PC-9 (cell line): ENCODE data around the gene TSHR. TPM values are rescaled to one million over a fixed set of nuclear protein-coding genes. Genes with fewer than 3 reads are reported as not detected.

Experiments
- BruUV-seq: library from RNA; stranded (reverse); fragments of 400-500 nt; replicated peaks from 2 replicates; lab custom pipeline; 2021; lab: Mats Ljungman, UMichigan
- CTCF ChIA-PET: fragments of 300-600 bp; sonication (Branson Sonifier 250); formaldehyde crosslinking; loops from one replicate; lab custom pipeline; 2022; ENCODE audit warnings: antibody characterized with exemption; lab: Charles Lee
- POLR2A ChIA-PET: fragments of 300-600 bp; sonication (Branson Sonifier 250); formaldehyde crosslinking; loops from one replicate; lab custom pipeline; 2022; ENCODE audit warnings: antibody characterized with exemption; ENCODE audit not compliant: unreplicated experiment; lab: Charles Lee
- DNase-seq, 2 experiments: peaks; one replicate each; pipeline versions ENCODE4 v3.0.0 to v3.0.0-alpha.2; 2015 to 2022; ENCODE audit warnings: mixed read lengths in 1 of 2
- H2AFZ ChIP-seq: fragments of 200-600 bp; sonication (generic); 2 replicates; pipeline ENCODE4 v1.8.1; 2017; ENCODE audit warnings: antibody characterized with exemption
- H3F3A ChIP-seq: fragments of 200-600 bp; sonication (generic); 2 replicates; pipeline ENCODE4 v1.8.1; 2017; ENCODE audit warnings: antibody characterized with exemption, mild to moderate bottlenecking, low read depth; ENCODE audit not compliant: insufficient read depth
- H3K27ac ChIP-seq: fragments of 200-600 bp; sonication (generic); 2 replicates; pipeline ENCODE4 v1.6.1; 2016; ENCODE audit warnings: mixed run types
- H3K27me3 ChIP-seq: fragments of 200-600 bp; sonication (generic); 2 replicates; pipeline ENCODE4 v1.6.1; 2016; ENCODE audit warnings: low read depth, mixed run types; ENCODE audit not compliant: insufficient read depth
- H3K36me3 ChIP-seq: fragments of 200-600 bp; sonication (generic); 2 replicates; pipeline ENCODE4 v1.6.1; 2016; ENCODE audit warnings: low read depth, mixed run types
- H3K4me1 ChIP-seq: fragments of 200-600 bp; sonication (generic); replicated peaks from 2 replicates; pipeline ENCODE4 v1.6.1; 2016; ENCODE audit warnings: mixed run types; ENCODE audit not compliant: insufficient read depth
- H3K4me2 ChIP-seq: fragments of 200-600 bp; sonication (generic); 2 replicates; pipeline ENCODE4 v1.6.1; 2017; ENCODE audit warnings: mixed run types
- H3K4me3 ChIP-seq: fragments of 200-600 bp; sonication (generic); 2 replicates; pipeline ENCODE4 v1.6.1; 2016; ENCODE audit warnings: mixed run types
- H3K79me2 ChIP-seq: fragments of 200-600 bp; sonication (generic); 2 replicates; pipeline ENCODE4 v1.6.1; 2017; ENCODE audit warnings: low read depth, mixed run types
- H3K9me2 ChIP-seq: fragments of 200-600 bp; sonication (generic); 2 replicates; pipeline ENCODE4 v1.8.1; 2017; ENCODE audit warnings: mild to moderate bottlenecking; ENCODE audit not compliant: insufficient read depth
- H3K9me3 ChIP-seq: fragments of 200-600 bp; sonication (generic); 2 replicates; pipeline ENCODE4 v1.8.1; 2016; ENCODE audit warnings: low read depth; ENCODE audit not compliant: insufficient read depth
- H4K20me1 ChIP-seq: fragments of 200-600 bp; sonication (generic); 2 replicates; pipeline ENCODE4 v1.8.1; 2017; ENCODE audit not compliant: insufficient read depth
- CTCF ChIP-seq: fragments of 200-600 bp; sonication (generic); conservative IDR thresholded peaks from 2 replicates; pipeline ENCODE4 v1.6.1; 2017; ENCODE audit warnings: mixed run types, antibody characterized with exemption, mild to moderate bottlenecking, moderate library complexity
- EZH2 ChIP-seq: fragments of 200-600 bp; sonication (generic); IDR thresholded peaks from 2 replicates; pipeline ENCODE4 v1.8.0; 2017; ENCODE audit warnings: antibody characterized with exemption, low read depth
- intact Hi-C: fragments of 100-400 bp; cut with micrococcal nuclease; formaldehyde crosslinking; loops from one replicate; pipeline ENCODE4 v1.10.0; 2022; ENCODE audit not compliant: unreplicated experiment
- total RNA-seq: library from RNA; stranded (reverse); gene quantifications from 2 replicates; pipeline ENCODE4 v1.2.3, GENCODE V29; 2021

TSHR gene
- total RNA-seq, 1 experiment from 2014 or later: not detected

- no peak for DNase-seq
- no peak for TF ChIP-seq EZH2
- no peak for TF ChIP-seq CTCF
- CTCF ChIA-PET: no interaction called here
- Histone ChIP-seq H3K36me3 (no peaks in the 10 kb centered on the region), H3K27me3 (no peaks in the 10 kb centered on the region), H3K4me1 (peaks cover 7% of the 10 kb centered on the region; the same call in 1 of the 2 replicates), H3K4me3 (no peak overlapping the region), H3K4me2 (no peak overlapping the region), H2AFZ (no peak overlapping the region), H3K79me2 (no peaks in the 10 kb centered on the region), H3K9me3 (no peaks in the 10 kb centered on the region), H3K9me2 (no peaks in the 10 kb centered on the region), H3F3A (no peaks in the 10 kb centered on the region), H4K20me1 (no peaks in the 10 kb centered on the region), H3K27ac (no peak overlapping the region)
- no TSS peak for BruUV-seq
- POLR2A ChIA-PET: no interaction called here
- intact Hi-C loops: loop anchor here (10.0 kb wide), 1 partner anchor 1168 kb away; no protein-coding TSS in a partner anchor
These were observed 27.3 kb downstream of the TSHR start for GRCh38 chr14:80982711-80983110.

DNA sequence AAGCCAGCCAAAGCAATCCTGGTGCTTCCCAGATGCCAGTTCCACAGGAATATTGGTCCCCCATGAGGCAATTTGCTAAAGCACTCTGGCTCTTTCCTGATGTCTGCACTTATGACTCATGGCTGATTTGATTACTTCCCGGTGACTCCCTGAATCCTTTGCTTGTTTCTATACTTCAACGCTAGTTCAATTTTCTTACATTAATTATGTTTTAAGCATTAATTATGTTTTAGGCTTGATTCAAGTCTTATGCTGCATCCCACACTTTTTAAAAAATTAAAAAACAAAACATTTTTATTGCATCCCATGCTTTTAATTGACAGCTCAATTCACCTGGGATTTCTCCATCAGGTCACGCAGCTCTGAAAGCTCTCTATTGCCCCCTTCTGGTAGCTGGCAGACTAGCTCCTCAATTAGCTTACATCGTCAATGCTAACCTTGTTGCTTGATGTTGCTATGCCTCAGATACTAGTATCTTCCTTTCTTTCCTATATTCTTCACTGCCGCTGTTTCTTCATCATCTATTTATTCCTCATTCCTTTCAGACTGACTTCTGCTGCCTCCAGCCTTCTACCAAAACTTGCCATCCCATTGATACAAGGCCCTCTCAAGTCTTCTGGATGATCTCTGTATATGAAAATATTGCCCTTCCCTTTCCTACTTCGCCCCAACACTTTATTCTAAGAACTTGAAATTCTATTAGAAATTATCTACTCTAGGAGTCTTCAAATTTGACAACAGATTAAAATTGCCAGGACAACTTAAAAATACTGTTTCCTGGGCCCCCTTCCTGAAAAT is 32.0 kb downstream of the TSHR start:
- no peaks in the 10 kb centered on the region for H3K9me3 ChIP-seq
- H3K27me3 ChIP-seq: peaks cover 10% of the 10 kb centered on the region; the same call in 1 of the 2 replicates
- no peaks in the 10 kb centered on the region for H4K20me1 ChIP-seq
- no peak overlapping the region for H3K27ac ChIP-seq
- H3K4me2 ChIP-seq: peak overlapping the region; percentile 47
- POLR2A ChIA-PET: interaction anchor here (0.6 to 0.7 kb wide), 2 partner anchors 13 to 61 kb away, joined by 3 to 4 read pairs; no protein-coding TSS in a partner anchor
- no peaks in the 10 kb centered on the region for H3K79me2 ChIP-seq
- H3K9me2 ChIP-seq: no peaks in the 10 kb centered on the region
- CTCF ChIA-PET: interaction anchor here (0.6 to 1.9 kb wide), 8 partner anchors 9 to 931 kb away, joined by 3 to 16 read pairs (median 4); partner anchors contain the start of genes CEP128 and TSHR
- H3K36me3 ChIP-seq: no peaks in the 10 kb centered on the region
- H2AFZ ChIP-seq: 0 out of 2 replicates have a peak overlapping the region, but pooled peaks have one; percentile 4
- intact Hi-C loops: loop anchor here (1.0 to 10.0 kb wide), 4 partner anchors 33 to 1173 kb away; no protein-coding TSS in a partner anchor
- no peaks in the 10 kb centered on the region for H3F3A ChIP-seq
- TF ChIP-seq CTCF (peak; percentile 98), EZH2 (no peak)
- peaks cover 7% of the 10 kb centered on the region; the same call in 1 of the 2 replicates for H3K4me1 ChIP-seq
- no TSS peak for BruUV-seq
- peak overlapping the region; percentile 4; the same call in 1 of the 2 replicates for H3K4me3 ChIP-seq
- DNase-seq: peak; percentile 69 to 72

GRCh38 chr14:80988192-80988591 is 32.8 kb downstream of the TSHR start:
- H3K9me3 ChIP-seq: no peaks in the 10 kb centered on the region
- H2AFZ ChIP-seq: no peak overlapping the region
- H3K36me3 ChIP-seq: no peaks in the 10 kb centered on the region
- peaks cover 10% of the 10 kb centered on the region; the same call in 1 of the 2 replicates for H3K27me3 ChIP-seq
- no peaks in the 10 kb centered on the region for H3F3A ChIP-seq
- H3K4me1 ChIP-seq: peaks cover 7% of the 10 kb centered on the region; the same call in 1 of the 2 replicates
- no peaks in the 10 kb centered on the region for H3K79me2 ChIP-seq
- TF ChIP-seq EZH2: no peak
- no peak for TF ChIP-seq CTCF
- no peaks in the 10 kb centered on the region for H3K9me2 ChIP-seq
- no TSS peak for BruUV-seq
- H4K20me1 ChIP-seq: no peaks in the 10 kb centered on the region
- POLR2A ChIA-PET: no interaction called here
- intact Hi-C loops: loop anchor here (5.0 to 10.0 kb wide), 2 partner anchors 126 to 1173 kb away; no protein-coding TSS in a partner anchor
- no peak for DNase-seq
- CTCF ChIA-PET: no interaction called here
- no peak overlapping the region for H3K4me3 ChIP-seq
- H3K4me2 ChIP-seq: no peak overlapping the region
- H3K27ac ChIP-seq: no peak overlapping the region
